Superior temporal gyrus (tissue), 1 donor: Measurements from ENCODE around the gene PDCD1LG2.
A peak's percentile ranks its signal among the peaks of the same experiment; 100 is the strongest.

Experiments used
- DNase-seq: peaks from one replicate; pipeline ENCODE4 v3.0.0-alpha.2; 2016; ENCODE audit errors: extremely low spot score

The PDCD1LG2 gene

GRCh38 chr9:5531101-5531882 lies 21.0 kb downstream of the PDCD1LG2 start:
- DNase-seq: no peak

GRCh38 chr9:5532306-5532705 lies 22.0 kb downstream of the PDCD1LG2 start:
- no peak for DNase-seq

- DNase-seq: no peak
Measured at GRCh38 chr9:5532790-5533189, 22.5 kb downstream of the PDCD1LG2 start.

GRCh38 chr9:5536684-5537083 lies 26.4 kb downstream of the PDCD1LG2 start:
- no peak for DNase-seq

GRCh38 chr9:5543875-5544702 lies 33.8 kb downstream of the PDCD1LG2 start:
- DNase-seq: no peak

GRCh38 chr9:5549658-5550650 lies 39.6 kb downstream of the PDCD1LG2 start:
- DNase-seq: no peak

GRCh38 chr9:5551368-5552150 lies 41.2 kb downstream of the PDCD1LG2 start:
- DNase-seq: no peak

GRCh38 chr9:5552301-5552700 lies 42.0 kb downstream of the PDCD1LG2 start:
- DNase-seq: no peak

GRCh38 chr9:5553211-5553610 lies 42.9 kb downstream of the PDCD1LG2 start:
- DNase-seq: no peak

- DNase-seq: no peak
Measured at GRCh38 chr9:5554254-5554653, 43.9 kb downstream of the PDCD1LG2 start.

GRCh38 chr9:5556101-5556705 lies 45.9 kb downstream of the PDCD1LG2 start:
- DNase-seq: no peak

- DNase-seq: peak; percentile 33
Measured at GRCh38 chr9:5557606-5558587, 47.6 kb downstream of the PDCD1LG2 start.

GRCh38 chr9:5559659-5560058 lies 49.3 kb downstream of the PDCD1LG2 start:
- DNase-seq: no peak

GRCh38 chr9:5560443-5561100 lies 50.2 kb downstream of the PDCD1LG2 start:
- DNase-seq: no peak

GRCh38 chr9:5561828-5562488 lies 51.6 kb downstream of the PDCD1LG2 start:
- no peak for DNase-seq

- DNase-seq: no peak
Measured at GRCh38 chr9:5562806-5563416, 52.6 kb downstream of the PDCD1LG2 start.

GRCh38 chr9:5563417-5563815 lies 53.1 kb downstream of the PDCD1LG2 start:
- no peak for DNase-seq

- no peak for DNase-seq
Measured at GRCh38 chr9:5563886-5564285, 53.6 kb downstream of the PDCD1LG2 start.
